Raji (cell line): ENCODE results near the gene RET.

ENCODE experiments used
- POLR2A ChIP-seq: IDR thresholded peaks from 2 replicates; pipeline ENCODE4 v1.6.1; 2011; ENCODE audit warnings: low read depth, low read length, control low read depth; ENCODE audit not compliant: insufficient read depth

RET gene

GRCh38 chr10:43055217-43055616 lies 21.7 kb upstream of the RET start:
- no peak for TF ChIP-seq POLR2A

DNA sequence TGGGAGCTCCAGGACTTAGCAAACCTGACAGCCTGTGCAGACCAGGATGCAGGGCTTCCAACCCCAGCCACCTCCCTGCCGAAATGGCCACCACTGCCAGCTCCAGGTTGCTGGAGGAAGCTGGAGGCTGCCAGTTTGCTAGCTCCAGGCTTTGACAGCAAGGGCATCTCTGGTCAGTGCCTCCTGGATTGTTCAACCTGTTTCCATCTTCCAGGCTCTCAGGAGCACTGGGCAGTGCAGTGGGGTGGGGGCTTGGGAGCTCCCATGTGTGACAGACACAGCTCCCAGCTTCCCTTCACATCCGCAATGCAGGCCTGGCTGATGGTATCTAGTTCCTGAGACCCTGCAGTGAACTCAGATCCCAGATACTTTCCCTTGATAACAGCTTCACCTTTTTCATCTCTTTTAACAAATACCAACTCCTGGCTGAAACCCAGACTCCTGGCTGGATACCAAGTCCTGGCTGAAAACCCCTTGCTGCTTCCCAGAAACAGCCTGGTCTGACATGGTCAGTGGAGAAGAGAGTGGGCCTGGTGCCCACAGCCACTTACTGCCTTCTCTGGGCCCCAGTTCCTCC lies 20.8 kb upstream of the RET start:
- TF ChIP-seq POLR2A: no peak

- no peak for TF ChIP-seq POLR2A
These were observed 20.3 kb upstream of the RET start for GRCh38 chr10:43056568-43057011.

GRCh38 chr10:43057231-43057711 lies 19.6 kb upstream of the RET start:
- TF ChIP-seq POLR2A: no peak

DNA sequence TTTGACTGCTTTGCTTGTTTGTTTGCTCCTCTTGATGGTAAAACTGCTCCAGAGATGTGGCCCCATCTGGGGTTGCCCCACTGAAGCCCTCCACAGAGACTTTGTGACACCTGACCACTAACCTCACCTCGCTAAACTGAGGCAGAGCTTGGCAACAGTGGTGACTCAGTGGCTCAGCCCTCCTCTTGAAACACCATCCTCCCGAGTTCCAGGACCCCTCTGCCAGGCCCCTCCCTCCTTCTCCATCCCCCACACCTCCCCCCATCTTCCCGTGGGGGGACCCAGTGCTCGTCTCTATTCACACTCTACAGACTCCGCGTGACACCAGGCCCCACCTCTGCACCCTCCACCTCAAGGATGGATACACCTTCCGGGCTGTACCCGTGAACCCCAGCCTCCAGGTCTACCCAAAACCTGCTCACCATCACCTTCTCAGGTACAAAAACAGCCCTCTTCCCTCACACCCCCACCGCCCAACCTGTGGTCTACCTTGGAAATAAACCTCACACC lies 19.0 kb upstream of the RET start:
- no peak for TF ChIP-seq POLR2A

GRCh38 chr10:43058716-43059335 lies 18.0 kb upstream of the RET start:
- TF ChIP-seq POLR2A: no peak

- no peak for TF ChIP-seq POLR2A
These were observed 17.5 kb upstream of the RET start for GRCh38 chr10:43059336-43059720.

- no peak for TF ChIP-seq POLR2A
These were observed 17.0 kb upstream of the RET start for GRCh38 chr10:43059828-43060227.

DNA sequence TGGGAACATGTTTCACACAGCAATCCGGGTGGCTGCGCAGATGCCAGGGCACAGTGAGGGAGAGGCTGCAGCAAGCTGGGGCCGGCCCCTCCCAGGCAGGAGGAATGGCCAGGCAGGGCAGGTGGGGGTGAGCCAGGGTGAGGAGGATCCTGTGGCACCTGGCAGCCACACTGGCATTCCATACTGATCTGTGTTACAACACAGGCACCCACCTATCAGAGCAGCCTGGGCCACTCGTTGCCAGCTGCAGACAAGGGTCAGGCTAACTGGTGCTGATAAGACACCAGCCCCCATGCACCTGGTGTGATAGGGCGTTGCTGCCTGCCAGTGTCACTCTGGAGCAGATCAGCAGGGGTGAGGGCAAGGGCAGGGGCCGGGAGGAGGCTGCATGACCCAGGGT lies 16.6 kb upstream of the RET start:
- no peak for TF ChIP-seq POLR2A

DNA sequence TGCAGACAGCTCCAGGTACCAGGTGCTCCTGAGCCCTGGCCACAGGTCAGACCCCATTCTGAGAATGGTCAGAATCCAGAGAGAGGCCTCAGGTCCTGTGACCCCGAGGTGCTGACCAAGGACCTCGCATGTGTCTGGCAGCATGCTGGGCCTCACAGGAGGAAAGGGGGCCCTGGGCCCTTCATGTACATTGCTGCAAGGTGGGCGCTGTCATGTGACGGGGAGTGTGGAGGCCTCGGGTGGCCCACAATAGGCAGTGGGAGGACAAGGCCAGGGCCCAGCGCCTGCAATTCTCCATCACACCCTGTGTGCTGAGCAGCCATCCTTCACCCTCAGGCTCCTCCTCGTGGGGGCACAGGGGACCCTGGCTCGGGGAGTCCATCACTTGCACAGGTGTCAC lies 15.5 kb upstream of the RET start:
- TF ChIP-seq POLR2A: no peak

DNA sequence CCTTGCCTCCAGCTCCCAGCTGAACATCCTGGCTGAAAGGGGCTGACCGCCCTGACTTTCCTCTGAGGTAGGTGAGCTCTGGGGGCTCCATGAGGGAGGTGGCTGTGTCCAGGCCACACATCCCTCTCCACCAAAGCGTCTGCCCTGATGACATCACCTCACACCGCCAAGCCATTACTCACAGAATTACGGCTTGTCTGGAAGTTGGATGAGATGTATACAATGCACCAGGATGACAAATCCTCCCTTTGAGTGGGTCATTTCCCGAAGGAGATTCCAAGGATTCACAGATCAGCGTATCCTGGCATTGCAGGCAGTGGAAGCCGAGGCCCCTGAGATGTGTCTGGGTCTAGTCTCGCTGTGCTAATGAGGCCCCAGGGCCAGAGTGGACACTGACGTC lies 15.1 kb upstream of the RET start:
- TF ChIP-seq POLR2A: no peak

GRCh38 chr10:43062402-43063160 lies 14.3 kb upstream of the RET start:
- TF ChIP-seq POLR2A: no peak

DNA sequence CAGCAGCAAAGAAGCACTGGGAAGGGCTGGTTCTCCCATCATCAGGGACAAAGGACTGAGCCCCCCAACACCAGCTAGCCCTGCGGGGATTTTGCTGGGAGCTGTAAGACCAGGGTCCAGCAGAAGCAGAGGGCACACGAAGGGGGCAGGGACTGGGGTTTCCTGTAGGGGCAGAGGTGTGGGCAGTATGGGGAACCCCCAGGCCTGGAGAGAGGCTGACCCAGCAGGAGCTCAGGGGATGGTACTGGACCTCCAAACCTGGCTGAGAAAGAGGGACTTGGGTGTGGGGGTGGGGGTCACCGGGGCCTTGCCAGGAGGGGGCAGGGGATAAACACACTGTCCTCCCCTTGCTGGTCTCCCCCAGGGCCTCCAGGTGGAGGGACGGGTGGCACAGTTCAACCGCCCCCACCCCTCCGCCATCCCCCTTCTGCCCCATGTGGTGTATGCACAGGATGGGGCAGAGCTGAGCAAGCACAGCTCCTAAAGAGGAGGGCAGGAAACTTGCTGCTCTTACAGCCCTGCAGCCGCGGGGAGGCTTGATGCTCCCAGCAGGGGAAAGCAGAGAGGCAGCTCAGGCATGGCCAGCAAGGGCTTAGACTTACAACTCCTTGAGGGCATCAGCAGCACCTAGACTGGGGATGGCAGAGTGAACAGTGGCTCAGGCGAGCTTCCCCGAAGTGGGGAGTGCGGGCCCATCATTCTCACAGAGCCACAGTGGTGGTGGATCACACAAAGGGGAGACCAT lies 12.4 kb upstream of the RET start:
- no peak for TF ChIP-seq POLR2A

GRCh38 chr10:43065234-43065633 lies 11.6 kb upstream of the RET start:
- TF ChIP-seq POLR2A: no peak

DNA sequence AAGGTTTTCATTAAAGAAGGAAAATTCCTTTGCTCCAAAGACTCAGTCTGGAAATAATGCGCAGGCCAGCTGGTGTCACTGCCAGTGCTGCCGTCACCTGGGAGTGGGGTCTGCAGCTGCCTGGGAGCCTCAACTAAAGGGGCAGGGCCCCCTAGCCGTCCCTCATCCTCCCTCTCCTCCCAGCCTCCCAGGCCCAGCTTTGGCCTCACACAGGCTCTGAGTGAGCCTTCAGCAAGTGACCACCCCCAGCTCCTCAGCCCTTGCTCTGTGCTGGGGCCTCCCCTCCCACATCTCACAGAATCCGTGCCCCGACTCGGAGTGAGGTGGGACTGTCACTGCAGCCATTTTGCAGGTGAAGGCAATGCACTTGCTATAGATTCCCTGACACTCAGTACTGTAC lies 11.1 kb upstream of the RET start:
- TF ChIP-seq POLR2A: no peak
